ENCODE results near the gene PLEKHS1.
"Not testable (repeated sequence)": the region's sequence is repeated elsewhere in the genome, so short reads cannot be mapped to it uniquely, and the experiment has no call there.

The PLEKHS1 gene

DNA sequence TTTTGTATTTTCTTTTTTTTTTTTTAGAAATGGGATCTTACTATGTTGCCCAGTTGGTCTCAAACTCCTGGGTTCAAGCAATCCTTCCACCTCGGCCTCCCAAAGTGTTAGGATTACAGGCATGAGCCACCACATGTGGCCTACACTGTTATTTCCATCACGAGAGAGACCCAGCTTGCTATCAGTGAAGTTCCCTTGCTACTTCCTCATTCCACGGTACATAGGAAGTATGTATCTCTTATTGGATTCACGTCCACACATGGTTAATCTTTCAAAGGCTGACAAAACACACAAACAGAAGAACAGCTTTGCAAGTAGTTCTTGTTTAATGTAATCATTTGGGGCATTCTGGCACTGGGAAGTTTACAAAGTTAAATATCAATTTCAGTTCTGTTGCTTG is 51.5 kb downstream of the PLEKHS1 start:
- no peak for DNase-seq

DNA sequence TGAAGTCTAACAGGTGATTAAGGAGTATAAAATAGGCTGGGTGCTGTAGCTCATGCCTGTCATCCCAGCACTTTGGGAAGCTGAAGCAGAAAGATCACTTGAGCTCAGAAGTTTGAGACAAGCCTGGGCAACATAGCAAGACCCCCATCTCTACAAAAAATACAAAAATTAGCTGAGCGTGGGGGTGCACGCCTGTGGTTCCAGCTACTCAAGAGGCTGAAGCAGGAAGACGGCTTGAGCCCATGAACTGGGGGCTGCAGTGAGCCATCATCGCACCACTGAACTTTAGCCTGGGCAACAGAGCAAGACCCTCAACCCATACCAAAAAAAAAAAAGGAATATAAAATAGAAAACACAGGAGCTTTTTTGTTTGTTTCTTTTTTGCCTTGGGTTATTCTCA is 55.0 kb downstream of the PLEKHS1 start:
- no peak for DNase-seq

- DNase-seq, result no peak
These were observed 56.7 kb downstream of the PLEKHS1 start for GRCh38 chr10:113808168-113808567.

DNA sequence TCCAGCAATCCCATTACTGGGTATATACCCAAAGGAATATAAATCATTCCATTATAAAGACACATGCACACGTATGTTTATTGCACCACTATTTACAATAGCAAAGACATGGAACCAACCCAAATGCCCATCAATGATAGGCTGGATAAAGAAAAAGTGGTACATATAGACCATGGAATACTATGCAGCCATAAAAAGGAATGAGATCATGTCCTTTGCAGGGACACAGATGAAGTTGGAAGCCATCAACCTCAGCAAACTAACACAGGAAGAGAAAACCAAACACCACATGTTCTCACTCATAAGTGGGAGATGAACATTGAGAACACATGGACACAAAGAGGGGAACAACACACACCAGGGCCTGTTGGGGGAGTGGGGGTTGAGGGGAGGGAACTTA is 63.2 kb downstream of the PLEKHS1 start:
- DNase-seq, result not testable (repeated sequence)

GRCh38 chr10:113819989-113820388 is 68.5 kb downstream of the PLEKHS1 start:
- no peak for DNase-seq

DNA sequence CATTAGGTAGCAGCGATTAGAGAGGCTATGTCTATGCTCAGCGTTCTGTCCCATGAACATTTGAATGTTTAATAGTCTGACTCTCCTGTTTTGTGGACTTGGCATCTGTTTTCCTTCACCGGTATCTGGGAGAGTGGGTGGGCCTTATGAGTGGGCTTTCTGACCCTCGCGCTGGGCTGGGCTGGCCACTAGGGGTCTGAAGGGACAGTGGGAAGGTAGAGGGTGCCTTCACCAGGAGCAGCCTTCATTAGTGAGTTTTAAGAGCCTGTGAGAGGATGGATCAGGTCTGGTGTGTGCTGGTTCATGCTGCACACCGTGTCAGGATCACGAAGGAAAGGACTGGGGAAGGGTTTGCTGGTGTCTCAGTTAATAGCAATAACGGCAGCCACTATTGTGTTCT is 69.0 kb downstream of the PLEKHS1 start:
- DNase-seq, result no peak

GRCh38 chr10:113821306-113821705 is 69.8 kb downstream of the PLEKHS1 start:
- not testable (repeated sequence) for DNase-seq

- no peak for DNase-seq
These were observed 70.7 kb downstream of the PLEKHS1 start for GRCh38 chr10:113822174-113822573.

DNA sequence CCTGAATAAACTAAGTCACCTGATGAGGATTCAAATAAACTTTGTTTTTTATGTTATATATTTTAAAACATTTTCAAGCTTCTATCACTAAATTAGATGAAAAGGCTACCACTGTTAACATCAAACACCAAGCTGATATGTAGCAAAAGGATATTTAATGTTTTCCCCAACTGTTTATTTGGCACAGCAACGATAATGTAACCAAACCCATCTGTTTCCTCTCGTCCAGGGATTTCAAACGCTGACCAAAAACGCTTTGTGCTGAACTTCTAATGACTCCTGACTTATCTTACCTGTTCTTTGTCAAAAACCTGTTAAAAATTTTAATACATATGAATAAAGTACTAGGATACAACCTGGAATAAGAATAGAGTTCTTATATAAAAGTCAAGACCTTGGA is 71.9 kb downstream of the PLEKHS1 start:
- DNase-seq, result no peak

GRCh38 chr10:113825791-113826190 is 74.3 kb downstream of the PLEKHS1 start:
- DNase-seq, result no peak

DNA sequence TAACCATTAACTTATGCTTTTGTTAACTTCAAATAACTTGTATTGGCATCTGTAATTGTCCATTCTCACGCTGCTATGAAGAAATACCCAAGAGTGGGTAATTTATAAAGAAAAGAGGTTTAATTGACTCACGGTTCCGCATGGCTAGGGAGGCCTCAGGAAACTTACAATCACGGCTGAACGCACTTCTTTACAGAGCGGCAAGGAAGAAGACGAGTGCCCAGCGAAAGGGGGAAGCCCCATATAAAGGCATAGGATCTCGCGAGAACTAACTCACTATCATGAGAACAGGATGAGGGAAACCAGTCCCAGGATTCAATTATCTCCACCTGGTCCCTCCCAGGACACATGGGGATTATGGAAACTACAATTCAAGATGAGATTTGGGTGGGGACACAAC is 77.1 kb downstream of the PLEKHS1 start:
- not testable (repeated sequence) for DNase-seq

Data from activated gamma-delta T cell (primary cell).